ENCODE data around the gene MMP24OS. TPM values are rescaled to one million over a fixed set of nuclear protein-coding genes. Genes with fewer than 3 reads are reported as not detected.
A peak's percentile ranks its signal among the peaks of the same experiment; 100 is the strongest.

Gene MMP24OS
- total RNA-seq, 1 donor from 2014 or later: 11.1 TPM

DNA sequence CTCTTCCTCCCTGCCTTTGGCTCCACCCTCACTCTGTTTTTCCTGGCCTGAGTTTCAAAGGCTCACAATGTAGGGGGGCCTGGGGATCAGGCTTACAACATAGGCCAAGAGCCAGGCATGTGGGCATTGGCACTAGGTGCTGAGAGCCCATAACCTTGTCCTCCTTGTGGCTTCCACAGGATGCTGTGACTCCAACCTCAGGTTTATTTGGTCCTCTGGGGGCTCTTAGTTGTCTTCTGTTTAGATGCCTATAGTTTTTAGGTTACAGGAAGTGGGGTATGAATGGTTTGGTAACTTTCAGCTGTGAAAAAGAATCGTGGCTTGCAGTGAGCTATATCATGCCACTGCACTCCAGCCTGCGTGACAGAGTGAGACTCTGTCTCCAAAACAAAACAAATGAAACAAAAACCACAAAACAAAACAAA is 25.9 kb downstream of the MMP24OS start:
- no peak for DNase-seq (ENCODE audit: low read depth)

DNA sequence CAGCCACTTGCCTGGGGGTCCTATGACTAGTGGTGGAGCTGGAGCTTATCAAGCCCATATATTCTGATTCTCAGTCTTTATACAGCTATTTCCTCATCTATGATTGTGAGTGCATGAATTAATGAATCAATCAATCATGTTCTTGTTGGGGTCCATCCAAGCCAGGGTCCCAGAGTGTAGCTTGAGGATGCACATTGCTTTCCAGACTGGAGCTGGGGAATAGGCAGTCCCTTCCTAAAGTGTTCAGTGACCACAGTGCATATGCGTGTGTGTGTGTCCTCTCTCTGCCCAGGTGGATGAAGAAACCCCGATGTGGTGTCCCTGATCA is 26.3 kb downstream of the MMP24OS start:
- DNase-seq (ENCODE audit: low read depth): no peak

DNA sequence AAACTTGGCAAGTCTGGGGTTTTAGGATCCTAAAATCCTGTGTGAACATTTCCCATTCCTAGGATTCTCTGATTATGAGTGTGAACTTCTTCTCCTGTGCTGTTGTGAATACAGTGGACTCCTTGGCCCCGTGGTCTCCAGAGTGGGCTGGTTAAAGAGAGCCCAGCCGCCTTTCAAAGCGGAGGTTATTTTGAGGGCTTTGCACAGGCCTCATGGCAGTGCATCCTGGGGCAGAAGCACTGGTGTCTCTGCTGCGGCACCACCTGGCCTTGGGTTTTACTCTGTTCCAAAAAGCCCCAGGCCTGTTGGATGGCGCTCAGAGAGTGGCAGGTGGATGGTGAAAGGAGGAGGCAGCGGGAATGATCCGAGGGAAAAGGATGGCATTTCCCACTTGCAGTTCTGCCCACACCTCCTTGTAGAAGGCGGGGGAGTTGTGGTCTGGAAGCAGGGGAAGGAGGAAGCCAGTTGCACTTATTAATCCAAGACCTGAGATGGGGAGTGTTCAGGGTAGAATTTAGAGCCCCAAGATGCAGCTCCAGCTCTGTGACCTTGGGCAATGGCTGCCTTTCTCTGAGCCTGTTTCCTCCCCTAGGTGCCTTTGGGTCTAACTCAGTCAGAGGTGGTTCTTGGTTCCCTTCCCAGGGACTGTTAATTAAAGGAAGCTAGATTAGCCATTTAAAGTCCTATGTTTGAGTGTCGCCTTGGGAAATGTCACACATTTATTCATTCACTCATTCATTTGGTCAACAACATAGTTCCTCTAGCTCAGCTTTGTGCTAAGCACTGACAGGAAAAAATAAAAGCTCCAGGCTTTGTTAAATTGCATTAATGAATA is 29.1 kb downstream of the MMP24OS start:
- DNase-seq (ENCODE audit: low read depth): peak; percentile 11

DNA sequence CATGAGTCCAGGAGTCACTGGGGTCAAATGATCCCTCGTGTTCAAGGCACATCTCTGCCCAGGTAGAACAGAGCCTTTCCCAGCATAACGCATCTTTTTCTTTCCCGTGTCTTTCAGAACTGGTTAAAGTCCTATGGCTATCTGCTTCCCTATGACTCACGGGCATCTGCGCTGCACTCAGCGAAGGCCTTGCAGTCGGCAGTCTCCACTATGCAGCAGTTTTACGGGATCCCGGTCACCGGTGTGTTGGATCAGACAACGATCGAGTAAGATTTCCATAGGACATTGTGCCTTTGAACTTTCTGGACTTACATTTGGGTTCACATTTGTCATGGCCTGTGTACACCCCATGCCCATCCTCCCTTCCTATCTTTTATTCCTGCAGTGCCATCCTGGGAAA is 31.2 kb downstream of the MMP24OS start:
- DNase-seq (ENCODE audit: low read depth): no peak

DNA sequence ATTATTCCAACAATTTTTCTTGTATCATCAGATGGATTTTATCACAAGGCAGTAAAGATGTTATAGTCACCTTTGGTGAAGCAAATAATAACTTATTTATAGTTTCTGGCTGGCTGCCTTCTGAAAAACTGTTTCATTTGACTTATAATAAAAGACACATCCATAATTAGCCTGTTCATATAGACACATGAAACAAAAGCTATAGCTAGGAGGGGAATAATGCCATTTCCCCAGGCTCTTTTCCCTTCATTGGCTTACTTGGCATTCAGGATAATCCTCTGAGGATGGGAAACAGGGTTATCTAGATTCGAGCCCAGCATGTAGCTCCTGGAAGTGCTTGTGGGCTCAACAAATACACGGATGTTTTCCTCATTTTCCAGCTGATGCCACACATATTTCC is 33.9 kb downstream of the MMP24OS start:
- no peak for DNase-seq (ENCODE audit: low read depth)

DNA sequence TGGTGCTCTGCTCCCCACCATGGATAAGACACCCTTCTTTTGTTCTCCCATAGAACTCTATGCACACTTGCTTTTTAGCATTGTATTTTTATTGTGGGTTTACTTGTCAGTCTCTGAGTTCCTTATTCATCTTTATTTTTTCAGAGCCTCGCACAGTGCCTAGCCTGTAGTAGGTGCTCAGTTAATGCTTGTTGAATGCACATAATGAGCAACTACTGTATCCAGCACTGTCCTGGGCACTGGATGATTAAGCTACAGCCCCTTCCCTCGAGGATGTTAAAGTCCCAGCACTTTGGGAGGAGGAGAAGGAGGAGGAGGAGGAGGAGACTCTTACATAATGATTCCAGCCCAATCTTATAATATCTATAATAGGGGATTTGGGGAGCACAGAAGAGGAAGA is 34.6 kb downstream of the MMP24OS start:
- no peak for DNase-seq (ENCODE audit: low read depth)

DNA sequence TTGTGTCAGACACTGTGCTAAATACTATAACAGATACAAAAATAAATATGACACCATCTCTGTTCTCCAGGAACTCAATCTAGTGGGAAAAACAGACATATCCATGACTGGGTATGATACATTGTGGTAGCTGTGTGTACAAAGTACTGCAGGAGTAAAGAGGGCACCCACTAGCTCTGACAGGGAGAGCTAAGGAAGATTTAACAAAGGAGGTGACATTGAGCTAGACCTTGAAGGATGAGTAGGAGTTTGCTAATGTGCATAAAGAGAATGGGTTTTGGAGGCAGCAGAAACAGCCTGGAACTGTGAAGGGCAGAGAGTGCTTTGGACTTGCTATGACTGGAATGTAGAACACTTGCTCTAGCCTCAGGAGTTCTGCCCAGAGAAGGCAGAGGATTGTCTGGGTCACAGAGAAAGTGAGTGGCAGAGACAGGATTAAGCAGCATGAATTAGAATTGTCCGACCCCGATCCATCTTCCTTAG is 37.1 kb downstream of the MMP24OS start:
- no peak for DNase-seq (ENCODE audit: low read depth)

DNA sequence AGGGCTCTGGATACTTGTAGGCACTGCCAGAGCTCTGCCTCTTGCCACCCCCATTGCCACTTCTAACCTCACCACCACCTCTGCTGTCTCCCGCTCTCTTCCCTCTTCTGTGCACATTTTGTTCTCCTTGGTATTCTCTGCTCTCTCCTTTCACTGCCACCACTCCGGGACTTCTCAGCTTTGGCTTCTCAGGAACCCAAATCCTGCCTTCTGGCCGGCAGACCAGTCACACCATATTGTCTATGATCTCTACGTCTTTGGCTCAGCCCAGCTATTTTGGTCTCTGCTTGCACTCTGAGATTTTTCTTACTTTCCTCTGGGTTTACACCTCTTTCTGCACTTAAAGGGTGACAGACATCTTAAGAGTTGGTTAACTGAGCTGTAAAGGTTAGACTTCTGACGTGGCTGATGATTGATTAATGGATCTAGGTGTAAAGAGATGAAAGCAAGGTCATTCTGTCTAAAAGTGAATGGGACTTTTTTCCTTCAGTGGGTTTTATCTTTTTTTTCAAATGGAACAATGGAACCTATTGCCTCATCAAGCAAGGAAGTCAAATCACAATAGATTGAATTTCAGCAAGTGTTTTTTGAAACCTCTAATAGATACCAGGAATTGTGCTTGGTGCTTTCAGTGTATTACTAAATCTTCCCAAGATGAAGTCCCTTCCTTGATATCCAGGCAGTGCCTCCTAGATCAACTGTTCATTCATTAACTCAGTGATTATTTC is 37.7 kb downstream of the MMP24OS start:
- DNase-seq (ENCODE audit: low read depth): peak; percentile 79

DNA sequence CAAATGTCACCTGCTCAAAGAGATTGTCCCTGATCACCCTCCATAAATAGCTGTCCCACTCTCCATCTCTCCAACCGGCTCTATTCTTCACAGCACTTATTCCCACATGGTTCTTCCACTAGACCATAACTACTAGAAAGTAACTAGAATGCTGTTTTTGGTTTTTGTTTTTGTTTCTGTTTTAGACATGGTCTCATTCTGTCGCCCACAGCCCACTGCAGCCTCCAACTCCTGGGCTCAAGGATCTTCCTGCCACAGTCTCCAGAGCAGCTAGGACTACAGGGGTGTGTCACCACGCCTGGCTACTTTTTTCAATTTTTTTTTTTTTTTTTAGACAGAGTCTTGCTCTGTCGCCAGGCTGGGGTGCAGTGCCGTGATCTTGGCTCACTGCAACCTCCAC is 39.2 kb downstream of the MMP24OS start:
- DNase-seq (ENCODE audit: low read depth): no peak

DNA sequence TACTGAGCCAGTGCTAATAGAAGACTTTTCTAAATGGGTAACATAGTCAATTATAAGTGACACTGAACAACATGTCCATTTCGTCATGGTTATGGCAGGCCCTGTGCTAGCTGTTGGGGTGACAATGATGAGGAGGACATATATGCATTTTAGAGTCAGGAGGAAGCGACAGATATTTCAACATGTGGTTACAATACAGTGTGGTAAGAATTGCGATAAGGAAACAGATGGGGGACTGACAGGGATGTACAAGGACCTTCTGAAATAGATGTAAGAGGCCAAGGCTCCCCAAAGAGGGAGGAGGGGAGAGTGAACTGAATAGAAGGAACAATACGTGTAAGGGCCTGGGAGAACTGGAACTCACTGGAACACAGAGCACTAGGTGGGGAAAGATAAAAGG is 39.8 kb downstream of the MMP24OS start:
- DNase-seq (ENCODE audit: low read depth): no peak

DNA sequence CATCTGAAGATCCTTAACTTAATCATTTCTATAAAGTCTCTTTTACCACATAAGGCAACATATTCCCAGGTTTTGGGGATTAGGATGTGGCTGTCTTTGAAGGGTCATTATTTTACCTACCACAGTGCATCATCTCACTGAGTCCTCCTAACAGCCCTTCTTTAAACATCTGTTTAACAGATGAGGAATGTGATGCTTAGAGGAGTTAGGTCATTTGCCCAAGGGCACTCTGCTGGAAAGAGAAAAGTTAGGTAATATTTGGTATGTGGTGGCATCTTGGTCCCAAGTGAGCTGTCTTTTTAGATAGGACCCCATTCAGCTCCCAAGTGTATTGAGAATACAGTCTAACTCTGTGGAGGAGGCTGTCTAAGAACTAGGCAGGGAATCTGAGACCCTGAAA is 40.4 kb downstream of the MMP24OS start:
- no peak for DNase-seq (ENCODE audit: low read depth)

DNA sequence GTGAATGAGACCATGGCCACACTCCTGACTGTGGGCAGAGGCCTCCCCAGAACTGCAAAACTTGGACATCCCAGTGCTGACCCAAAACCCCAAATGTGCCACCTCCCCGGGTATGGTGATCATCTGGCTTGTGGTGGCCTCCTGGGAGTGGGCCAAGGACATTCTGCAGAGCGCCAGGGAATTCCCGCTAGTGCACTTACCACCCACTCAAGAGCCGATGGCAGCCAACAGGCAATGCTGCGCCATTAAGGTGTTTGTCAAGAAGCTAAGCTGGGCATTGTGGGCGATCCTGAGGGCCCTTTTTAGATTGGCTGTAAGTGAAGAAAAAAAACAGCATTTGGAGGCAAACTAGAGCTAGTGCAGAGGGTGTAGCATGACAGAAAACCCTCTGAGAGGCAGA is 42.0 kb downstream of the MMP24OS start:
- no peak for DNase-seq (ENCODE audit: low read depth)

DNA sequence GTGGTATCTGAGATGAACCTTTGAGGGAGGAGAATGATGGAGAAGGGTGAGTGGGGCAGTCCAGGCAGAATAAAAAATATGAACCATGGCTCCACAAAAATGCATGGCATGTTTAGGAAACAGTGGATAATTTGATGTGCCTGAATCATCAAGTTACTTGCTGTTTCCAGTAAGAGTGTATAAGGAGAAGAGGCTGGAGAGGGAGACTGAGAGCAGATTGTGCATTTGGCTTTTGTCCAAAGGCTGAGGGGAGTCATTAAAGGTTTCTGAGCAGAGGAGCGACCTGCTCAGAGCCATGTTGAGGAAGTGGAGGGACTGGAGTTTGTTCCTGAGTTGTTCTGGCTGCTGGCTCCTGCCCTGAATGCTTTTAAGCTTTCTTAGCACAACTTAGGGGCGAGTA is 45.3 kb downstream of the MMP24OS start:
- DNase-seq (ENCODE audit: low read depth): peak; percentile 59

DNA sequence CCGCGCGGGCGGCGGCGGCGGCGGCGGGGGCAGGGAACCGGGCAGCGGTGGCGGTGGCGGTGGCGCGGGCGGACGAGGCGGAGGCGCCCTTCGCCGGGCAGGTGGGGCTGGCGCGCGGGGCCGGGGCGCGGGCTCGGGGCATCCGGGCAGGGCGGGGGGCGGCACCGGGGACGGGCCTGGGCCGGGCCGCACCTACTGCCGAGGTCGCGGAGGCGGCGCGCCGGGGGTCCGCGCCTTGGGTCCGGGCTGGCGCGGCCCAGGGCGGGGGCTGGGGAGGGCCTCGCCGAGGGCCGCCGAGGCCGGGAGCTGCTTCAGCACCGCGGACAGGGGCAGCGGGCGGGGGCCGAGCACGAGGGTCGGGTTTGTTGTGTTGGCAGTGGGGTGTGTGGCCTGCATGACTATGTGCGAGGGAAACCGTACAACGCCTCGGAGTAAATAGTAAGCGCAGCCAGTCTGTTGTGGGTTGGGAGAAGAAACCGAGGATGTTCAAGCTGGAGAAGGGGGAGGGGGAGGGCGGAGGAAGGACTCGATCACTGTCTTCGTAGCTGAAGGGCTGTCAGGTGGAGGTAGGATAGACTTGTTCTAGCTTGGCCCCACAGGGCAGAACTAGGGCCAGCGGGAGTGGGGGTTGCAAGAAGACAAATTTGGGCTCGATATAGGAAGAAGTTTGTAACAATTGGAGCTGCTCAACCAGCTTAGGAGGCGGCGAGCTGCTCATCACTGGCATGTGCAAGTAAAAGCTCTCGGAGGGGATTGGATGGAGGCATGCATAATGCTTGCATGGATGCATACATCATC is 50.8 kb downstream of the MMP24OS start:
- DNase-seq (ENCODE audit: low read depth): peak; percentile 18

Other genes starting within 250 kb of the MMP24OS start
- 82.0 and 93.3 TPM in 2 replicates for gene TRPC4AP, start 185.3 kb downstream of the MMP24OS start, total RNA-seq
- gene EDEM2, start 130.8 kb downstream of the MMP24OS start, total RNA-seq: 51.9 and 78.1 TPM in 2 replicates
- gene PROCR, start 106.0 kb downstream of the MMP24OS start, total RNA-seq: 31.5 and 76.4 TPM in 2 replicates
- gene MMP24, start 51.4 kb downstream of the MMP24OS start, total RNA-seq: 46.4 and 64.1 TPM in 2 replicates
- gene EIF6, start 6.7 kb upstream of the MMP24OS start, total RNA-seq: 199 and 503 TPM in 2 replicates
- not detected in 2 replicates for gene FAM83C, start 14.3 kb upstream of the MMP24OS start, total RNA-seq
- 24.3 and 49.3 TPM in 2 replicates for gene UQCC1, start 133.9 kb upstream of the MMP24OS start, total RNA-seq
- gene GDF5, start 160.1 kb upstream of the MMP24OS start, total RNA-seq: 16.0 and 18.2 TPM in 2 replicates
- gene CEP250, start 177.5 kb upstream of the MMP24OS start, total RNA-seq: 22.7 and 66.0 TPM in 2 replicates

Data from renal cortical epithelial cell (primary cell).